HEK293 (cell line): ENCODE results near the gene LRRC8D.

Experiments
- CTCF ChIA-PET: fragments of 350-600 bp; formaldehyde crosslinking; extraction: SDS; loops from one replicate; lab custom pipeline; 2021; ENCODE audit warnings: antibody characterized with exemption; lab: Yijun Ruan, JAX
- POLR2A ChIA-PET: fragments of 300-600 bp; formaldehyde crosslinking; extraction: SDS; loops from one replicate; lab custom pipeline; 2020; ENCODE audit warnings: antibody characterized with exemption, inconsistent platforms; lab: Yijun Ruan, JAX
- H3K27ac ChIP-seq: fragments of 200-500 bp; sonication (Bioruptor generic); 2 replicates; pipeline ENCODE4 v1.5.1; 2014; ENCODE audit warnings: low read depth, low read length, control low read depth, inconsistent platforms; ENCODE audit errors: extremely low read depth
- H3K36me3 ChIP-seq, 2 experiments: fragments of 200-500 bp in 1 of 2; sonication (Bioruptor generic) in 1 of 2; 1 replicate in 1 of 2; 2 replicates in 1 of 2; pipeline ENCODE4 v1.5.1; 2014 to 2017; ENCODE audit warnings: inconsistent platforms in 2 of 2, low read length in 2 of 2; ENCODE audit not compliant: control insufficient read depth in 2 of 2, insufficient read depth in 1 of 2
- H3K4me1 ChIP-seq: fragments of 200-500 bp; sonication (Bioruptor generic); 2 replicates; pipeline ENCODE4 v1.5.1; 2014; ENCODE audit warnings: mild to moderate bottlenecking, low read length, inconsistent platforms; ENCODE audit not compliant: control insufficient read depth, insufficient read depth
- H3K4me3 ChIP-seq: 2 replicates; pipeline ENCODE4 v1.5.1; 2011; ENCODE audit warnings: low read depth, mild to moderate bottlenecking, control low read depth, low read length, moderate library complexity
- H3K9me3 ChIP-seq: fragments of 200-500 bp; sonication (Bioruptor generic); 2 replicates; pipeline ENCODE4 v1.5.1; 2014; ENCODE audit warnings: low read depth, low read length, inconsistent platforms; ENCODE audit not compliant: control insufficient read depth, insufficient read depth
- ATF2 ChIP-seq: fragments of 450-650 bp; formaldehyde crosslinking; IDR thresholded peaks from 2 replicates; pipeline ENCODE4 v1.5.1; 2016; ENCODE audit warnings: missing biosample characterization, missing genetic modification characterization, low read depth
- GFI1B ChIP-seq: fragments of 450-650 bp; formaldehyde crosslinking; IDR thresholded peaks from 2 replicates; pipeline ENCODE4 v1.5.1; 2016; ENCODE audit warnings: missing biosample characterization, missing genetic modification characterization
- KLF8 ChIP-seq: fragments of 450-650 bp; formaldehyde crosslinking; IDR thresholded peaks from 2 replicates; pipeline ENCODE4 v1.5.1; 2016; ENCODE audit warnings: missing biosample characterization, missing genetic modification characterization
- PRDM1 ChIP-seq: fragments of 450-650 bp; formaldehyde crosslinking; IDR thresholded peaks from 2 replicates; pipeline ENCODE4; 2016; ENCODE audit warnings: missing biosample characterization, missing genetic modification characterization
- PRDM2 ChIP-seq: fragments of 450-650 bp; formaldehyde crosslinking; IDR thresholded peaks from 2 replicates; pipeline ENCODE4 v1.5.1; 2016; ENCODE audit warnings: missing biosample characterization, missing genetic modification characterization, borderline replicate concordance
- YY1 ChIP-seq: fragments of 450-650 bp; formaldehyde crosslinking; IDR thresholded peaks from 2 replicates; pipeline ENCODE4 v1.5.1; 2018; ENCODE audit warnings: missing biosample characterization, missing genetic modification characterization
- ZBTB21 ChIP-seq: fragments of 450-650 bp; formaldehyde crosslinking; IDR thresholded peaks from 2 replicates; pipeline ENCODE4 v1.5.1; 2017; ENCODE audit warnings: missing biosample characterization, missing genetic modification characterization
- ZBTB26 ChIP-seq: fragments of 450-650 bp; formaldehyde crosslinking; optimal IDR thresholded peaks from 2 replicates; pipeline ENCODE3; 2016; ENCODE audit warnings: missing biosample characterization, mild to moderate bottlenecking, missing genetic modification characterization
- ZBTB44 ChIP-seq: fragments of 450-650 bp; IDR thresholded peaks from 2 replicates; pipeline ENCODE4 v1.5.1; 2018; ENCODE audit warnings: missing biosample characterization, mild to moderate bottlenecking, missing genetic modification characterization
- ZNF133 ChIP-seq: fragments of 450-650 bp; formaldehyde crosslinking; IDR thresholded peaks from 2 replicates; pipeline ENCODE4 v1.5.1; 2016; ENCODE audit warnings: missing biosample characterization, missing genetic modification characterization
- ZNF155 ChIP-seq: fragments of 450-650 bp; formaldehyde crosslinking; IDR thresholded peaks from 2 replicates; pipeline ENCODE4 v1.5.1; 2016; ENCODE audit warnings: missing biosample characterization, missing genetic modification characterization
- ZNF544 ChIP-seq: fragments of 450-650 bp; formaldehyde crosslinking; IDR thresholded peaks from 2 replicates; pipeline ENCODE4 v1.5.0; 2017; ENCODE audit warnings: missing biosample characterization, missing genetic modification characterization
- ZNF645 ChIP-seq: fragments of 450-650 bp; formaldehyde crosslinking; IDR thresholded peaks from 2 replicates; pipeline ENCODE4; 2016; ENCODE audit warnings: missing biosample characterization, missing genetic modification characterization
- ZSCAN18 ChIP-seq: fragments of 450-650 bp; formaldehyde crosslinking; IDR thresholded peaks from 2 replicates; pipeline ENCODE4 v1.5.1; 2016; ENCODE audit warnings: missing biosample characterization, missing genetic modification characterization

Gene LRRC8D

GRCh38 chr1:89854140-89854539, 33.3 kb downstream of the LRRC8D start (continued):
- TF ChIP-seq PRDM2 (tag by site-specific recombination) (no peak), ZNF544 (tag by site-specific recombination) (no peak), GFI1B (tag by site-specific recombination) (no peak), KLF8 (tag by site-specific recombination) (no peak), ZNF155 (tag by site-specific recombination) (no peak), ZSCAN18 (tag by site-specific recombination) (no peak)

GRCh38 chr1:89855413-89856123, 34.7 kb downstream of the LRRC8D start:
- Histone ChIP-seq H3K4me3 (no peak overlapping the region), H3K9me3 (no peaks in the 10 kb centered on the region), H3K27ac (no peak overlapping the region), H3K4me1 (no peaks in the 10 kb centered on the region)
- ChIA-PET CTCF (no interaction called here), POLR2A (no interaction called here)
- TF ChIP-seq ZBTB44 (tag by site-specific recombination) (no peak), PRDM1 (tag by site-specific recombination) (0 out of 2 replicates have a peak, but pooled peaks have one; percentile 7), ATF2 (tag by site-specific recombination) (no peak), ZNF133 (tag by site-specific recombination) (no peak), YY1 (tag by site-specific recombination) (no peak), ZBTB21 (tag by site-specific recombination) (no peak), ZBTB26 (tag by site-specific recombination) (no peak), ZNF645 (tag by site-specific recombination) (no peak)
- TF ChIP-seq, all 188 proteins: peak for 1
- peaks cover 4 to 17% of the 10 kb centered on the region in 2 experiments; a peak in 2 of 3 replicates for H3K36me3 ChIP-seq
